GM12878 (cell line): ENCODE measurements around the gene CADM2. TPM values are rescaled to one million over a fixed set of nuclear protein-coding genes. Genes with fewer than 3 reads are reported as not detected.

Experiments
- ATAC-seq: fragments of 200-7000 bp; cut with Tn5 transposase; 3 replicates; pipeline ENCODE4 v1.9.1; 2020; ENCODE audit warnings: mild to moderate bottlenecking, moderate library complexity
- BruUV-seq: library from RNA; stranded (reverse); fragments of 400-500 nt; replicated peaks from 2 replicates; lab custom pipeline; 2021; lab: Mats Ljungman, UMichigan
- CTCF ChIA-PET: fragments of 300-600 bp; sonication (Branson Sonifier 250); formaldehyde crosslinking; extraction: SDS; loops from one replicate; lab custom pipeline; 2021; ENCODE audit warnings: inconsistent platforms; lab: Yijun Ruan, JAX
- POLR2A ChIA-PET: fragments of 350-600 bp; formaldehyde crosslinking; extraction: SDS; loops from one replicate; lab custom pipeline; 2021; ENCODE audit warnings: inconsistent platforms; lab: Charles Lee
- RAD21 ChIA-PET: fragments of 300-600 bp; sonication (Branson Sonifier 250); formaldehyde crosslinking; loops from one replicate; lab custom pipeline; 2023; ENCODE audit warnings: antibody characterized with exemption; ENCODE audit not compliant: unreplicated experiment; lab: Charles Lee
- SMC1A ChIA-PET: fragments of 300-600 bp; sonication (Branson Sonifier 250); formaldehyde crosslinking; loops from one replicate; lab custom pipeline; 2023; ENCODE audit not compliant: unreplicated experiment, uncharacterized antibody; lab: Charles Lee
- DNase-seq: peaks from one replicate; pipeline ENCODE4 v3.0.0-alpha.2; 2011; ENCODE audit warnings: low read depth, low spot score
- FAIRE-seq: peaks from 3 replicates; lab custom pipeline; 2011; peaks lifted over from hg19 to GRCh38; lab: Jason Lieb, UNC
- H2AFZ ChIP-seq: 2 replicates; pipeline ENCODE4 v1.6.0; 2011; ENCODE audit warnings: low read depth, low read length, control low read depth; ENCODE audit not compliant: control insufficient read depth
- H3K27ac ChIP-seq: 2 replicates; pipeline ENCODE4 v1.5.1; 2011; ENCODE audit warnings: control low read depth; ENCODE audit not compliant: control insufficient read depth, insufficient read depth
- H3K27me3 ChIP-seq, 2 experiments: replicated peaks in 1 of 2; 2 replicates each; pipeline versions ENCODE4 v1.6.0 to v1.6.1; 2011; ENCODE audit warnings: low read length in 1 of 2; ENCODE audit not compliant: control insufficient read depth in 2 of 2, insufficient read depth in 2 of 2
- H3K36me3 ChIP-seq, 2 experiments: 2 replicates each; pipeline ENCODE4 v1.5.1; 2011; ENCODE audit warnings: low read length in 1 of 2; ENCODE audit not compliant: control insufficient read depth in 2 of 2, insufficient read depth in 2 of 2
- H3K4me1 ChIP-seq: 2 replicates; pipeline ENCODE4 v1.6.1; 2011; ENCODE audit warnings: mild to moderate bottlenecking, low read length, moderate library complexity, mixed read lengths; ENCODE audit not compliant: control insufficient read depth, insufficient read depth
- H3K4me2 ChIP-seq: 2 replicates; pipeline ENCODE4 v1.6.0; 2011; ENCODE audit warnings: control low read depth; ENCODE audit not compliant: control insufficient read depth, insufficient read depth
- H3K4me3 ChIP-seq: fragments of 200-600 bp; sonication (generic); 2 replicates; pipeline ENCODE4 v1.5.1; 2016
- H3K79me2 ChIP-seq: 2 replicates; pipeline ENCODE4 v1.6.0; 2011; ENCODE audit warnings: low read length; ENCODE audit not compliant: control insufficient read depth, insufficient read depth
- H3K9ac ChIP-seq: 2 replicates; pipeline ENCODE4 v1.8.0; 2011; ENCODE audit warnings: low read length, control low read depth, mixed read lengths; ENCODE audit not compliant: control insufficient read depth, insufficient read depth
- H3K9me3 ChIP-seq: replicated peaks from 3 replicates; pipeline ENCODE4 v1.5.1; 2011; ENCODE audit warnings: mild to moderate bottlenecking, low read length; ENCODE audit not compliant: control insufficient read depth, insufficient read depth
- H4K20me1 ChIP-seq: 2 replicates; pipeline ENCODE4 v1.6.0; 2011; ENCODE audit not compliant: control insufficient read depth, insufficient read depth
- ATF7 ChIP-seq: fragments of 450-650 bp; IDR thresholded peaks from 2 replicates; pipeline ENCODE4 v1.6.1; 2016; ENCODE audit warnings: low read depth, mild to moderate bottlenecking
- BACH1 ChIP-seq: fragments of 450-650 bp; IDR thresholded peaks from 2 replicates; pipeline ENCODE4 v1.6.1; 2017; ENCODE audit warnings: mild to moderate bottlenecking, borderline replicate concordance
- DPF2 ChIP-seq: fragments of 450-650 bp; IDR thresholded peaks from 2 replicates; pipeline ENCODE4 v1.6.1; 2017; ENCODE audit warnings: mild to moderate bottlenecking
- EP300 ChIP-seq, 2 experiments: fragments of 150-350 bp in 1 of 2; IDR thresholded peaks; 2 replicates each; pipeline ENCODE4 v1.6.1; 2011 to 2012; ENCODE audit warnings: low read depth in 2 of 2, low read length in 2 of 2, borderline replicate concordance in 1 of 2, improper control_type of control experiment in 1 of 2, inconsistent platforms in 1 of 2; ENCODE audit not compliant: control insufficient read depth in 1 of 2
- MEF2A ChIP-seq: IDR thresholded peaks from 2 replicates; pipeline ENCODE4 v1.6.1; 2011; ENCODE audit warnings: low read depth, mild to moderate bottlenecking, low read length, moderate library complexity; ENCODE audit not compliant: insufficient read depth
- SPI1 ChIP-seq: IDR thresholded peaks from 2 replicates; pipeline ENCODE4 v1.6.1; 2011; ENCODE audit warnings: low read depth, mild to moderate bottlenecking, low read length, moderate library complexity, borderline replicate concordance; ENCODE audit not compliant: insufficient read depth
- WGBS: methylation state at CpG from one replicate; pipeline ENCODE4 v1.1.6; 2016; ENCODE audit warnings: low lambda C conversion rate; ENCODE audit not compliant: insufficient replicate concordance, insufficient coverage; ENCODE audit errors: missing lambda C conversion rate; 5-methylcytosine and 5-hydroxymethylcytosine counted together
- in situ Hi-C: fragments of 300-500 bp; cut with MboI; formaldehyde crosslinking; loops from 9 replicates; pipeline ENCODE4 v1.14.3; 2018; ENCODE audit warnings: mixed read lengths
- intact Hi-C: fragments of 100-400 bp; cut with micrococcal nuclease; formaldehyde crosslinking; loops from one replicate; pipeline ENCODE4 v1.14.2; 2022; ENCODE audit not compliant: unreplicated experiment
- polyA plus RNA-seq, 11 experiments: library from polyadenylated mRNA; depleted of rRNA in 4 of 11; unstranded in 6 of 11; stranded (reverse) in 5 of 11; fragments of >200 nt; fragmentation: Nextera tagmentation in 4 of 11; fragmentation: Illumina TruSeq in 1 of 11; extraction: Ambion mirVana in 4 of 11; extraction: Trizol in 1 of 11; gene quantifications; 1 replicate in 1 of 11; 2 replicates in 10 of 11; pipeline versions ENCODE4 v1.2.1 to v1.2.3, GENCODE V29; 2011 to 2016; ENCODE audit warnings: inconsistent platforms in 2 of 11, missing spikeins in 2 of 11, low read depth in 1 of 11
- total RNA-seq, 4 experiments: library from RNA; depleted of rRNA in 3 of 4; stranded (reverse); fragments of >200 nt in 3 of 4; fragmentation: Illumina TruSeq in 1 of 4; extraction: Trizol in 1 of 4; gene quantifications; 2 replicates each; pipeline versions ENCODE4 v1.2.1 to v1.2.3, GENCODE V29; 2013 to 2021

CADM2 gene
- total and polyA plus RNA-seq, 10 of the 15 experiments (the other 5 are each of a cell fraction or from before 2014, with no cell fraction given), result 0.13 TPM; not detected in 9

- ChIA-PET POLR2A (no interaction called here), SMC1A (interaction anchor here (1.2 kb wide), 1 partner anchor 25 kb away, joined by 3 read pairs; no protein-coding TSS in a partner anchor), RAD21 (no interaction called here), CTCF (no interaction called here)
- H4K20me1 ChIP-seq, result no peaks in the 10 kb centered on the region
- no peaks in the 10 kb centered on the region for H3K9me3 ChIP-seq
- no peaks in the 10 kb centered on the region for H3K4me1 ChIP-seq
- ATAC-seq, result no peak
- H3K4me3 ChIP-seq, result no peak overlapping the region
- no peak overlapping the region for H3K9ac ChIP-seq
- no peak overlapping the region for H2AFZ ChIP-seq
- in situ Hi-C loops, result no loop called here
- no peak overlapping the region for H3K4me2 ChIP-seq
- no peak for FAIRE-seq
- no peaks in the 10 kb centered on the region for H3K79me2 ChIP-seq
- H3K27ac ChIP-seq, result no peak overlapping the region
- 0% methylated on average over 2 of the region's 2 CpGs for WGBS
- no peaks in the 10 kb centered on the region for H3K36me3 ChIP-seq
- no TSS peak for BruUV-seq
- intact Hi-C loops, result no loop called here
- TF ChIP-seq EP300 (IDR thresholded peaks at IDR 0.05; ENCODE audit: borderline replicate concordance in 1 of 2, control insufficient read depth in 1 of 2, low read depth in 2 of 2, low read length in 2 of 2), result no peak
- no peaks in the 10 kb centered on the region for H3K27me3 ChIP-seq
- DNase-seq, result no peak
These were observed 576.7 kb downstream of the CADM2 start for GRCh38 chr3:85535517-85535916.

- ChIA-PET POLR2A (no interaction called here), RAD21 (no interaction called here), CTCF (no interaction called here), SMC1A (no interaction called here)
- Histone ChIP-seq H4K20me1 (no peaks in the 10 kb centered on the region), H3K9ac (no peak overlapping the region), H3K9me3 (no peaks in the 10 kb centered on the region), H3K27me3 (no peaks in the 10 kb centered on the region), H3K4me3 (no peak overlapping the region), H3K4me2 (no peak overlapping the region), H3K36me3 (no peaks in the 10 kb centered on the region), H3K27ac (no peak overlapping the region), H2AFZ (no peak overlapping the region), H3K79me2 (no peaks in the 10 kb centered on the region), H3K4me1 (no peaks in the 10 kb centered on the region)
- 0 out of 3 replicates have a peak, but pooled peaks have one; percentile 38 for ATAC-seq
- in situ Hi-C loops (no loop called here), intact Hi-C loops (no loop called here)
- TF ChIP-seq SPI1 (peak; percentile 61; the same call in 1 of the 2 replicates), DPF2 (no peak), BACH1 (no peak), MEF2A (no peak), ATF7 (no peak)
- no peak for FAIRE-seq
- 54% methylated on average over 1 of the region's 1 CpG for WGBS
- no TSS peak for BruUV-seq
- no peak for DNase-seq
These were observed 580.4 kb downstream of the CADM2 start for GRCh38 chr3:85539232-85539631.
